HCT116 (cell line): ENCODE data around the gene THRB. TPM values are rescaled to one million over a fixed set of nuclear protein-coding genes. Genes with fewer than 3 reads are reported as not detected.

Experiments used
- ATAC-seq: fragments of 200-7000 bp; cut with Tn5 transposase; 2 replicates; pipeline ENCODE4 v1.9.1; 2020; ENCODE audit warnings: mild to moderate bottlenecking, moderate library complexity
- BruUV-seq: library from RNA; stranded (reverse); fragments of 400-500 nt; replicated peaks from 2 replicates; lab custom pipeline; 2021; lab: Mats Ljungman, UMichigan
- CTCF ChIA-PET: fragments of 300-600 bp; sonication (Branson Sonifier 250); formaldehyde crosslinking; loops from one replicate; lab custom pipeline; 2021; ENCODE audit warnings: antibody characterized with exemption; lab: Charles Lee
- POLR2A ChIA-PET: fragments of 300-600, 350-600 bp; sonication (Branson Sonifier 250); formaldehyde crosslinking; loops from one replicate; lab custom pipeline; 2021; ENCODE audit warnings: antibody characterized with exemption; lab: Charles Lee
- RAD21 ChIA-PET, 2 experiments: fragments of 300-600 bp; sonication (Branson Sonifier 250); formaldehyde crosslinking; loops; one replicate each; lab custom pipeline; 2023; ENCODE audit warnings: low total read pairs in 2 of 2; ENCODE audit not compliant: uncharacterized antibody in 2 of 2, unreplicated experiment in 2 of 2, low non-redundant PET in 1 of 2; lab: Charles Lee
- DNase-seq: peaks from one replicate; pipeline ENCODE4 v3.0.0-alpha.2; 2010; ENCODE audit warnings: low read depth, low spot score
- H2AFZ ChIP-seq: fragments of 200-600 bp; shearing (Covaris generic), sonication (generic); 2 replicates; pipeline ENCODE4 v1.6.1; 2017; ENCODE audit warnings: low read depth, mixed run types, mixed read lengths, antibody characterized with exemption, low read length; ENCODE audit not compliant: poor library complexity, severe bottlenecking
- H3K27ac ChIP-seq: 2 replicates; pipeline ENCODE4 v1.5.1; 2012; ENCODE audit warnings: low read depth, low read length
- H3K27me3 ChIP-seq: fragments of 200-600 bp; sonication (generic); 2 replicates; pipeline ENCODE4 v1.6.1; 2016; ENCODE audit warnings: mixed run types, low read length, mixed read lengths; ENCODE audit not compliant: insufficient read depth
- H3K36me3 ChIP-seq, 2 experiments: fragments of 200-500 bp in 1 of 2; fragments of 200-600 bp in 1 of 2; sonication (Bioruptor generic) in 1 of 2; sonication (generic) in 1 of 2; 2 replicates each; pipeline versions ENCODE4 v1.5.1 to v1.6.1; 2014 to 2016; ENCODE audit warnings: low read length in 2 of 2, inconsistent platforms in 1 of 2, mixed read lengths in 1 of 2, mixed run types in 1 of 2; ENCODE audit not compliant: insufficient read depth in 2 of 2, control insufficient read depth in 1 of 2
- H3K4me1 ChIP-seq, 2 experiments: fragments of 200-600 bp in 1 of 2; sonication (generic) in 1 of 2; 2 replicates each; pipeline versions ENCODE4 v1.5.1 to v1.6.1; 2012 to 2017; ENCODE audit warnings: low read length in 2 of 2, inconsistent platforms in 1 of 2, mild to moderate bottlenecking in 1 of 2, mixed read lengths in 1 of 2, mixed run types in 1 of 2, moderate library complexity in 1 of 2; ENCODE audit not compliant: insufficient read depth in 2 of 2, control insufficient read depth in 1 of 2
- H3K4me2 ChIP-seq: fragments of 200-600 bp; sonication (generic); 2 replicates; pipeline ENCODE4 v1.6.1; 2017; ENCODE audit warnings: mixed run types, low read length, mixed read lengths
- H3K4me3 ChIP-seq, 2 experiments: fragments of 200-600 bp in 1 of 2; sonication (generic) in 1 of 2; replicated peaks in 1 of 2; 2 replicates each; pipeline ENCODE4 v1.5.1; 2011 to 2016; ENCODE audit warnings: low read length in 2 of 2, control low read depth in 1 of 2, low read depth in 1 of 2, mild to moderate bottlenecking in 1 of 2, mixed read lengths in 1 of 2, mixed run types in 1 of 2
- H3K79me2 ChIP-seq: fragments of 200-600 bp; sonication (generic); 2 replicates; pipeline ENCODE4 v1.6.1; 2017; ENCODE audit warnings: mild to moderate bottlenecking, mixed run types, low read length, moderate library complexity, mixed read lengths; ENCODE audit not compliant: insufficient read depth
- H3K9ac ChIP-seq: fragments of 200-600 bp; sonication (generic); 2 replicates; pipeline ENCODE4 v1.6.1; 2016; ENCODE audit warnings: low read length, mixed read lengths
- H3K9me2 ChIP-seq: fragments of 200-600 bp; sonication (generic), shearing (Covaris generic); 2 replicates; pipeline ENCODE4 v1.6.1; 2017; ENCODE audit warnings: mixed run types, mild to moderate bottlenecking, moderate library complexity; ENCODE audit not compliant: insufficient read depth
- H3K9me3 ChIP-seq, 2 experiments: fragments of 200-500 bp in 1 of 2; fragments of 200-600 bp in 1 of 2; sonication (Bioruptor generic) in 1 of 2; sonication (generic) in 1 of 2; 2 replicates each; pipeline ENCODE4 v1.6.1; 2014 to 2017; ENCODE audit warnings: low read length in 2 of 2, mixed read lengths in 2 of 2, inconsistent platforms in 1 of 2, low read depth in 1 of 2, mild to moderate bottlenecking in 1 of 2, mixed run types in 1 of 2, moderate library complexity in 1 of 2; ENCODE audit not compliant: control insufficient read depth in 1 of 2, insufficient read depth in 1 of 2
- H4K20me1 ChIP-seq: fragments of 200-600 bp; sonication (generic), shearing (Covaris generic); 2 replicates; pipeline ENCODE4 v1.6.1; 2017; ENCODE audit warnings: mixed run types, mild to moderate bottlenecking, moderate library complexity; ENCODE audit not compliant: insufficient read depth
- CBX3 ChIP-seq: IDR thresholded peaks from 2 replicates; pipeline ENCODE4 v1.6.1; 2012; ENCODE audit warnings: low read depth
- CEBPB ChIP-seq: IDR thresholded peaks from 2 replicates; pipeline ENCODE4 v1.6.1; 2012; ENCODE audit warnings: low read depth
- EGR1 ChIP-seq: IDR thresholded peaks from 2 replicates; pipeline ENCODE4 v1.6.1; 2012; ENCODE audit warnings: low read depth
- EZH2 ChIP-seq: fragments of 200-600 bp; sonication (generic); IDR thresholded peaks from 2 replicates; pipeline ENCODE4 v1.6.1; 2017; ENCODE audit warnings: antibody characterized with exemption, mixed run types
- EZH2phosphoT487 ChIP-seq: fragments of 200-600 bp; IDR thresholded peaks from 2 replicates; pipeline ENCODE4 v1.6.1; 2018; ENCODE audit warnings: antibody characterized with exemption, borderline replicate concordance
- POLR2AphosphoS5 ChIP-seq: IDR thresholded peaks from 2 replicates; pipeline ENCODE4 v1.6.1; 2011; ENCODE audit warnings: mild to moderate bottlenecking, low read depth, low read length, moderate library complexity
- REST ChIP-seq: IDR thresholded peaks from 2 replicates; pipeline ENCODE4 v1.6.1; 2012; ENCODE audit warnings: low read depth
- SIN3A ChIP-seq: IDR thresholded peaks from 2 replicates; pipeline ENCODE4 v1.6.1; 2012; ENCODE audit warnings: low read depth
- SP1 ChIP-seq: IDR thresholded peaks from 2 replicates; pipeline ENCODE4 v1.6.1; 2012; ENCODE audit warnings: low read depth
- TCF7L2 ChIP-seq: IDR thresholded peaks from 2 replicates; pipeline ENCODE4 v1.7.0; 2011; ENCODE audit warnings: borderline replicate concordance, inconsistent platforms; ENCODE audit not compliant: insufficient read depth, insufficient read length; ENCODE audit errors: extremely low read depth
- YY1 ChIP-seq: IDR thresholded peaks from 2 replicates; pipeline ENCODE4 v1.6.1; 2011; ENCODE audit warnings: low read length, low read depth, moderate library complexity, mild to moderate bottlenecking; ENCODE audit not compliant: insufficient replicate concordance; ENCODE audit errors: extremely low read depth
- ZBTB33 ChIP-seq: IDR thresholded peaks from 2 replicates; pipeline ENCODE4 v1.6.1; 2011; ENCODE audit warnings: mild to moderate bottlenecking, low read length, moderate library complexity; ENCODE audit not compliant: insufficient replicate concordance; ENCODE audit errors: extremely low read depth
- ZFX ChIP-seq: fragments of 450-650 bp; IDR thresholded peaks from 2 replicates; pipeline ENCODE4 v1.6.1; 2017
- ZNF274 ChIP-seq: fragments of 200-500 bp; sonication (Bioruptor generic); IDR thresholded peaks from 2 replicates; pipeline ENCODE4 v1.6.1; 2014; ENCODE audit warnings: mild to moderate bottlenecking, low read depth, low read length, inconsistent platforms
- intact Hi-C: fragments of 100-400 bp; cut with micrococcal nuclease; formaldehyde crosslinking; loops from 2 replicates; pipeline ENCODE4 v1.10.0; 2022
- total RNA-seq: library from RNA; stranded (reverse); gene quantifications from one replicate; pipeline ENCODE4 v1.2.1, GENCODE V29; 2021; ENCODE audit not compliant: unreplicated experiment
- TF ChIP-seq, protein P1 (sequence below): IDR thresholded peaks from 2 replicates; pipeline ENCODE4 v1.6.1; 2012
- TF ChIP-seq, protein P2 (sequence below): IDR thresholded peaks from 2 replicates; pipeline ENCODE4 v1.6.1; 2012

Gene THRB
- total RNA-seq, 1 experiment from 2014 or later, result 2.5 TPM

DNA sequence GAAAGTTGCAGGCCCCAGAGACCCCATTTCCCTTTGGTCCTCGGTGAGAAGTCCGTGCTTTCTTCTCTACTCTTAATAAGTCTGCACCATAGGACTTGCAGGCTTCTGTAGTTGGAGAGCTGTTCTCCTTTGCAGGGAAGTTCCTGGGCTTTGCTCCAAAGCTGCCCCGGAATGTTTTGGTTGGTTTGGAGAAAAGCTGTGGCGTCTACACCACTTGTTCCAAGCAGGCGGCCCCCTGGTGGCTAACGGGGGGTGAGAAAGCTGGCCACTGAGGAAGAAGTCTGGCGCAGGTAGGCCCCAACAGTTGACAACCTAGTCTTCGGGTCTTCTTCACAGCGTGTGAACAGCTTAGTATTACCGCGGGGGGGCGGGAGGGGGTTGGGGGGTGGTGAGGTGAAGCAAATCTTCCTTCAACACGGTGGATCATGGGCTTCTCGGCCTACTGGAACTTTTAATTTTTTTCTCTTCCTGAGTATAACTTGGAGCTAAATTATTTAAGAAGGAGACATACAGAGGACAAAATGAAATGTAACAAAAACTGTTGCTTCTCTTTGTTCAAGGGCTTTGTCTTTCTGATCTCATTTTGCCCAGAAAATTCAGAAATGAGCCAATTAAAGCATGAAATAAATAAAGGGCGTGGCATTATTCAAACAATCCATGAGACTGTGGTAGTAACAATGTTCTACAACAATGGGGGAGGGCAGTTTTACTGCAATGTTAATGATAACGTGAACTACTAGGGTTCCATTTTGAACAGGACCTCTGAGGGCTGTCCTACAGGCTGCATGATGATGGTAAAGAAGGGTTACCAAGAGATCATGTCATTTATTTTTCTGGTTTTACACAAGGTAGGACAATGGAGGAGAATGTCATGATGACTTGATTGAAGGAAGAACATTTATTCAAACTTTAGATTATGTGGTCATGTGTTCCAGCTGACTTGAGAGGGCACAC is 2.2 kb upstream of the THRB start (continued):
- TF ChIP-seq ZNF274 (no peak), SIN3A (no peak), POLR2AphosphoS5 (no peak), SP1 (no peak)
- TF ChIP-seq, protein P1, sequence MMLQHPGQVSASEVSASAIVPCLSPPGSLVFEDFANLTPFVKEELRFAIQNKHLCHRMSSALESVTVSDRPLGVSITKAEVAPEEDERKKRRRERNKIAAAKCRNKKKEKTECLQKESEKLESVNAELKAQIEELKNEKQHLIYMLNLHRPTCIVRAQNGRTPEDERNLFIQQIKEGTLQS, result no peak
- TF ChIP-seq, all 23 proteins: peak for 4

DNA sequence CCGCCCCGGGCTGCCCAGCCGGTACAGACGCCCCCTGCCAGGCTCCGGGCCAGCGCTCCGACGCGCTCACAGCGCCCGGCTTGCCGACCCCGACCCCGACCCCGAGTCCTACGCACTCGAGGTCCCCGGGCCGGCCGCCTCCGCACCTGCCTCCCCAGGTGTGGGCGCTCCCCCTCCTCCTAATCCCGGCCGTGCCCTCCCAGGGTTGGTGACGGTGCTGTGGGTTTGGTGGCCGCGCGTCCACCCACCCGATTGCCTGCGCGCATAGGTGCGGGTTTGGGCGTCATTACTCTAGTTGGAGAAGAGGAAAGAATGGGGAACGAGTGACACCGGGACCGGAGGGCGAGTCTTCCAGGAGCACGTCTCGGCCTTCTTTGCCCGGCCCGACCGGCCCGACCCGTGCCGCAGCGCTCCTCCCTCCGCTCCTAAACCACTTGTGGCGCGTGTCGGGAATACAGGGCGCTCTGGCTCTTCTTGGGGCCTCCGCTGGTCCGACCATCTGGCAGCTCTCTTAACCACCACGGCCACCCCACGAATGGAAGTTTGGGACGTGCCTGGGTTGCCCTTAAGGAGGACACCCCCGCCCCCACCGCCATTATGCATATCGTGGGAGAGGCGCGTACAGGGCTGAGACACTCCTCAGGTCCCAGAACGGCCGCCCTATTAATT is 810 bp upstream of the THRB start:
- Histone ChIP-seq H4K20me1 (no peaks in the 10 kb centered on the region), H3K9me3 (no peaks in the 10 kb centered on the region), H3K27ac (peak overlapping the region; percentile 69), H3K4me3 (peak overlapping the region; percentile 56 to 71), H3K4me2 (peak overlapping the region; percentile 97), H3K4me1 (peaks cover 8 to 26% of the 10 kb centered on the region in 2 experiments; a peak in 3 of 4 replicates), H3K9ac (peak overlapping the region; percentile 64), H3K9me2 (no peaks in the 10 kb centered on the region), H3K36me3 (no peaks in the 10 kb centered on the region), H2AFZ (peak overlapping the region; percentile 69), H3K79me2 (no peaks in the 10 kb centered on the region), H3K27me3 (no peaks in the 10 kb centered on the region; the same call in 1 of the 2 replicates)
- BruUV-seq, result TSS peak; percentile 48
- intact Hi-C loops, result no loop called here
- DNase-seq, result peak; percentile 60
- ChIA-PET RAD21 (no interaction called here), POLR2A (interaction anchor here (0.6 to 1.2 kb wide), 2 partner anchors 10 to 169 kb away, joined by 3 to 4 read pairs; no protein-coding TSS in a partner anchor), CTCF (interaction anchor here (1.6 to 1.7 kb wide), 3 partner anchors 11 to 231 kb away, joined by 7 to 11 read pairs (median 10); no protein-coding TSS in a partner anchor)
- peak; percentile 73 for ATAC-seq
- TF ChIP-seq CEBPB, result no peak
- no peak for TF ChIP-seq ZBTB33
- peak; percentile 48; the same call in 1 of the 2 replicates for TF ChIP-seq ZFX
- TF ChIP-seq YY1, result peak; percentile 50
- TF ChIP-seq POLR2AphosphoS5, result peak; percentile 85
- no peak for TF ChIP-seq EZH2phosphoT487
- peak; percentile 73 for TF ChIP-seq EGR1
- peak; percentile 71 for TF ChIP-seq CBX3
- no peak for TF ChIP-seq REST
- no peak for TF ChIP-seq TCF7L2
- TF ChIP-seq, protein P2, sequence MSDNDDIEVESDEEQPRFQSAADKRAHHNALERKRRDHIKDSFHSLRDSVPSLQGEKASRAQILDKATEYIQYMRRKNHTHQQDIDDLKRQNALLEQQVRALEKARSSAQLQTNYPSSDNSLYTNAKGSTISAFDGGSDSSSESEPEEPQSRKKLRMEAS, result peak; percentile 30; the same call in 1 of the 2 replicates
- TF ChIP-seq EZH2, result no peak
- peak; percentile 26; the same call in 1 of the 2 replicates for TF ChIP-seq SIN3A
